OCI-LY1 (cell line): ENCODE data around the gene NAA80.

Experiments used
- CTCF ChIP-seq: fragments of 200-600 bp; sonication (generic), shearing (Covaris generic); IDR thresholded peaks from 2 replicates; pipeline ENCODE4 v1.5.1; 2017; ENCODE audit warnings: mild to moderate bottlenecking, antibody characterized with exemption, low read length, moderate library complexity, mixed read lengths
- EZH2 ChIP-seq: fragments of 200-600 bp; sonication (generic), shearing (Covaris generic); IDR thresholded peaks from 2 replicates; pipeline ENCODE4 v1.8.0; 2017; ENCODE audit warnings: borderline replicate concordance, mixed run types, mild to moderate bottlenecking, antibody characterized with exemption, low read length, moderate library complexity, mixed read lengths

- no peak for TF ChIP-seq CTCF
- no peak for TF ChIP-seq EZH2
These were observed 23.3 kb upstream of the NAA80 start, which contains the start of gene HYAL2 for GRCh38 chr3:50322386-50323091.
